Activated naive CD8-positive, alpha-beta T cell treated with anti-CD3 and anti-CD28 coated beads, Interleukin-2, amount 50 U/mL, for 24 hours (primary cell): ENCODE measurements around the gene SH2D3C.

ENCODE experiments used
- ATAC-seq: fragments of 150-1000 bp; cut with Tn5 transposase; one replicate; pipeline ENCODE4 v1.10.0; 2021
- DNase-seq: peaks from one replicate; pipeline ENCODE4 v3.0.0; 2021
- H3K27ac Mint-ChIP-seq: one replicate; pipeline ENCODE4 v1.8.0; 2021; ENCODE audit warnings: mild to moderate bottlenecking, mixed read lengths
- H3K27me3 Mint-ChIP-seq: one replicate; pipeline ENCODE4 v1.8.0; 2021; ENCODE audit warnings: mixed read lengths
- H3K36me3 Mint-ChIP-seq: one replicate; pipeline ENCODE4 v1.8.0; 2021; ENCODE audit warnings: low read depth, mixed read lengths
- H3K4me1 Mint-ChIP-seq: one replicate; pipeline ENCODE4 v1.8.0; 2021; ENCODE audit warnings: mixed read lengths
- H3K4me3 Mint-ChIP-seq: one replicate; pipeline ENCODE4 v1.8.0; 2021; ENCODE audit warnings: mild to moderate bottlenecking, moderate library complexity, mixed read lengths
- H3K9me3 Mint-ChIP-seq: one replicate; pipeline ENCODE4 v1.8.0; 2021; ENCODE audit warnings: mixed read lengths

Gene SH2D3C

DNA sequence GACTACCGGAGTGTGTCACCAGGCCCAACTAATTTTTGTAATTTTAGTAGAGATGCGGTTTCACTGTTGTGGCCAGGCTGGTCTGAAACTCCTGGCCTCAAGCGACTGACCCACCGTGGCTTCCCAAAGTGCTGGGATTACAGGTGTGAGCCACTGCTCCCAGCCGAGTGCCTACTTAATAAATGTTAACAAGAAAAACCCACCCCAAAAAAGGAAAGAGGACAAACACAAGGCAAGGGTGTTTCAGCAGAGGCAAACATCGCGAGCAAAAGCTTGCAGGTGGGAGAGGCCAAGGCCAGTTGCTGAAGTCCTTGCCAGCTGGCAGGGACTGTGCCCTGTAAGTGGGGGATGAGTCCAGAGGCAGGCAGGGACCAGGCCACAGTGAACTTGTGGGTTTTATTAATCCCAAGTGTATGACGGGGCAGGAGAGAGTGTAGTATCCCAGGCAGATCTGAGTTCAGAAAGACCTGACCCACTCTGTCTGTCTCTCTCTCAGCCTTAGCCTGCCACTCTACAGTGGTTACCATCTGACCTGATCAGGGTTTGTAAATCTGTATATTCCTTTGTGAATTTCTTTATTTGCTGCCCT is 17.9 kb upstream of the SH2D3C start:
- H3K4me1 Mint-ChIP-seq, result peaks cover 39% of the 10 kb centered on the region
- peak overlapping the region; percentile 75 for H3K27ac Mint-ChIP-seq
- no peaks in the 10 kb centered on the region for H3K9me3 Mint-ChIP-seq
- peak overlapping the region; percentile 45 for H3K4me3 Mint-ChIP-seq
- peak; percentile 58 for ATAC-seq
- H3K27me3 Mint-ChIP-seq, result no peaks in the 10 kb centered on the region
- no peak for DNase-seq
- H3K36me3 Mint-ChIP-seq, result peaks cover 12% of the 10 kb centered on the region

DNA sequence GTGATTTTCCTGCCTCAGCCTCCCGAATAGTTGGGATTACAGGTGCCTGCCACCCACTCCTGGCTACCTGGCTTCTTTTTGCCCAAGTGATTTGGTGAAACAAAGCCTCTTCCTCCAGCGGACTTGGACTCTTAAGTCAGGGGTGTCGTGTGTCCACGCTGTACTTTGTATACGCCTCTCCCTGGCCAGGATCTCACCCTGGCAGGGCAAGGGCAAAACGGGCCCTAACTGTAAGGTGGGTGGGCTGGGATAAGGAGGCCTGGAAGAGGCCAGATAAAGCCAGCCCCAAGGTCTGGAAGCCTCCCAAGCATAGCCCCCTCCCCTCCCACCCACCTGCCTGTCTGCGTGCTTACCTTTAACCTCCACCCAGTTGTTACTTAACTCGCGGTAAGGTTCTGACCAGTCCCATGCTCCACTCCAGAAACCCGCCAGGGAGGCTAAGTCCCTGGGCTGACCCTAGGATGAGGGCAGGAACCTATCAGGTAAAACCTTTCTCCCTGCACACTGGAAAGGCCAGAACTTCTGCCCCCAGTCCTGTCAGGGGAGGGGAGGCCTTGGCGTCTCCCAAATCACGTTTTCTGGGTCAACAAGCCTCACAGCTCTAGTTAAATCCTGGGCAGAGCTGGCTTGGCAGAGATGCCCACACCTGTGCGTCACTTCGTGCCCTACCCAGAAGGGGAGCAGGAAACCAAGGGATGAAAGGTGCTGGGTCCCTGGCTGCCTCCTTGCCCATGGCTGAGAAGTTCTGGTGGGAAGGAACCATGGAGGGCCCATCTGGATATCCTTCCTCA is 15.7 kb upstream of the SH2D3C start:
- no peaks in the 10 kb centered on the region for H3K9me3 Mint-ChIP-seq
- H3K27me3 Mint-ChIP-seq, result no peaks in the 10 kb centered on the region
- ATAC-seq (no peak), DNase-seq (no peak)
- peaks cover 46% of the 10 kb centered on the region for H3K4me1 Mint-ChIP-seq
- H3K4me3 Mint-ChIP-seq, result no peak overlapping the region
- peaks cover 30% of the 10 kb centered on the region for H3K36me3 Mint-ChIP-seq
- H3K27ac Mint-ChIP-seq, result no peak overlapping the region

DNA sequence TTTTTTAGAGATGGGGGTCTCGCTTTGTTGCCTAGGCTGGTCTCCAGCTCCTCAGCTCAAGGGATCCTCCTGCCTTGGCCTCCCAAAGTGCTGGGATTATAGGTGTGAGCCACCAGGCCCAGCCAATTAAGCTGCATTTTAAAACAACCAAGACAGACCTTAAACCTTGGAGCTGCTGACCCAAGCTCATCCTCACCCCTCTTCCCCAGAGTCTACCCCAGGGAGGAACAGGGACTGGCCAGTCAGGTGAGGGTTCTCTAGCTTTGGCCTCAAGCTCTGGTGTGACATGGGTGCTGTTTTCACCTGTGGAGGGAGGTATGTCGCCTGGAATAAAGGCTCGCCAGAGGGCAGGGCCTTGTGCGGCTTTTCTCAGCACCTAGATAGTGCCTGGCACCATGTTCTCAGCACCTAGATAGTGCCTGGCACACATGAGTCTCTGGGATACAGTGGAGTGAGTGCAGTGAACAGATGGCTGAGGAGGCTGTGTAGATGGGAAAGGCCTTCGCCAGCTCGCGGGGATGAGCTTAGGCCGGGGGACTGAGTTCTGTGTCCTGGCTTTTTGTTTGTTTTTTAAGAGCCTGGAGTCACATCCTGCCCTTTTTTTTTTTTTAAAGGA is 14.7 kb upstream of the SH2D3C start:
- no peaks in the 10 kb centered on the region for H3K27me3 Mint-ChIP-seq
- peaks cover 38% of the 10 kb centered on the region for H3K36me3 Mint-ChIP-seq
- no peak for ATAC-seq
- H3K9me3 Mint-ChIP-seq, result no peaks in the 10 kb centered on the region
- H3K27ac Mint-ChIP-seq, result peak overlapping the region; percentile 41
- no peak overlapping the region for H3K4me3 Mint-ChIP-seq
- peaks cover 52% of the 10 kb centered on the region for H3K4me1 Mint-ChIP-seq
- no peak for DNase-seq

DNA sequence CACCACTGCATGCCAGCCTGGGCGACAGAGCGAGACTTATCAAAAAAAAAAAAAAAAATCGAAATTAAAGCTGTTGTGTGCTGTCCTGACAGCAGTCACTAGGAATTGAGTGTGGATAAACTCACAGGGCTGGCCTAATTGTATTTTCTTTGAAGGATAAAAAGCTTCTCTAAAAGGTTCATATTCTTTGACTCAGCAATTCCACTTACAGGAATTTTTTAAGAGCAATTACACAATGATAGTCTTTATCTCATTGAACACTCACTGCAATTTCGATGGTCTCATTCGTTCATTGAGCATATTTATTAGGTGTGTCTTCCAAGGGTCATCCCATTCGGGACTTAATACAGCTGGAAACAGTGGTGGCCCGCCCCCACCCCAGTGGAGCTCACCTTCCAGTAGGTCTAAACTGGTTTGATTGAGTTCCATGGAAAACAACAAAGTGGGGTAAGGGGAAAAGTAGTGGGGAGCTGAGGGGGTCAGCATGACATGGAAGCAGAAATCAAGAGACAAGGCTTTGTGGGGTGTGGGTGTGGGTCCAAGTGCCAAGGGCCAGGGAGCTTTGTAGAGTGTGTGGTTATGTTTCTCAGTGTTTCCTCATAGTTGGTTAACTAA is 14.1 kb upstream of the SH2D3C start:
- DNase-seq, result no peak
- no peak overlapping the region for H3K27ac Mint-ChIP-seq
- H3K4me1 Mint-ChIP-seq, result peaks cover 53% of the 10 kb centered on the region
- no peak overlapping the region for H3K4me3 Mint-ChIP-seq
- H3K27me3 Mint-ChIP-seq, result no peaks in the 10 kb centered on the region
- peaks cover 42% of the 10 kb centered on the region for H3K36me3 Mint-ChIP-seq
- ATAC-seq, result no peak
- H3K9me3 Mint-ChIP-seq, result no peaks in the 10 kb centered on the region

DNA sequence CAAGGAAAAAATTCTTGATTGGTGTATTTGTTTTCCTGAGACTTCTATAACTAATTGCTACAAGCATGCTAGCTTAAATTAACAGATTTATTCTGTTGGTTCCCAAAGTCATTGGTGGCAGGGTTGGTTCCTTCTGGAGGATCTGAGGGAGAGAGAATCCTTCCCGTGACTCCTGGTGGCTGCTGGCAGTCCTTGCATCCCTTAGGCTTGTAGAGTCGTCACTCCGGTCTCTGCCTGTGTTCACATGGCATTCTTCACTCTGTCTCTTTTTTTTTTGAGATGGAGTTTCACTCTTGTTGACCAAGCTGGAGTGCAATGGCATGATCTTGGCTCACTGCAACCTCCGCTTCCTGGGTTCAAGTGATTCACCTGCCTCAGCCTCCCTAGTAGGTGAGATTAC is 12.6 kb upstream of the SH2D3C start:
- Mint-ChIP-seq H3K4me1 (peaks cover 50% of the 10 kb centered on the region), H3K27ac (no peak overlapping the region), H3K4me3 (no peak overlapping the region), H3K36me3 (peaks cover 54% of the 10 kb centered on the region), H3K27me3 (no peaks in the 10 kb centered on the region), H3K9me3 (no peaks in the 10 kb centered on the region)
- ATAC-seq (no peak), DNase-seq (no peak)

DNA sequence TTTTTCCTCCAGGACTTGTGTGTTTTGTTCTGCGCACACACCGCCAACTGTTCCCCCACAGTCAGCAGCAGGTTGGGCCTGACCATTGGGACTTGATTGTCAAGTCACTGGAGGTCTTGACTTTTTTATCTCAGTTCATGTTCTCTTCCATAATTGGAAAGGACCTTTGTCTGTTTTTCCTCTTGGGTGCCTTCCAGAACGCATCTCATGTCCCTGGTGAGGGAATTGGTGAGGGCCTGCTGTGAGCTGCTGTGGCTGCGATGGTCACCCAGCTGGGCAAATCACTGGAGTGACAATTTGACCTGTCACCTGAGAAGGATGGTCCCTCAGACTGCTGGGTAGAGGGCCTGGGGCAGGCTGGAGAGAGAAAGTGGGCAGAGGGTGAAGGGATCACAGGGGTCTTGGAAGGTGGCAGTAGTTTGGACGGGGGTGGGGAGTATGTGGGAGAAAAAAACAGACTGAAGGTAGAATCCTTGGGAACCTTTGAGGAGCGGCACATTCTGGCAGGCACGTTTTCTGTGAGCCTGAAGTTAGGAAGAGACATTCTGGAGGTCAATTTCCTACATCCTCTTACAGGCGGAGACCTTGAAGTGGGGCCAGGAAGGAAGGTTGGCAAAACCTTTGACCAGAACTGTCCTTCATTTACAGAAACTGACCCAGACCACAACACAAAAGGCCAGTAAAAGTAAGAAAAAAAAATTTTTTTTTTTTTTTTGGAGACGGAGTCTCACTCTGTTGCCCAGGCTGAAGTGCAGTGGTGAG is 11.8 kb upstream of the SH2D3C start:
- peaks cover 45% of the 10 kb centered on the region for H3K4me1 Mint-ChIP-seq
- no peak for DNase-seq
- no peak overlapping the region for H3K4me3 Mint-ChIP-seq
- H3K9me3 Mint-ChIP-seq, result no peaks in the 10 kb centered on the region
- ATAC-seq, result no peak
- peaks cover 54% of the 10 kb centered on the region for H3K36me3 Mint-ChIP-seq
- H3K27ac Mint-ChIP-seq, result peak overlapping the region; percentile 61
- H3K27me3 Mint-ChIP-seq, result no peaks in the 10 kb centered on the region

DNA sequence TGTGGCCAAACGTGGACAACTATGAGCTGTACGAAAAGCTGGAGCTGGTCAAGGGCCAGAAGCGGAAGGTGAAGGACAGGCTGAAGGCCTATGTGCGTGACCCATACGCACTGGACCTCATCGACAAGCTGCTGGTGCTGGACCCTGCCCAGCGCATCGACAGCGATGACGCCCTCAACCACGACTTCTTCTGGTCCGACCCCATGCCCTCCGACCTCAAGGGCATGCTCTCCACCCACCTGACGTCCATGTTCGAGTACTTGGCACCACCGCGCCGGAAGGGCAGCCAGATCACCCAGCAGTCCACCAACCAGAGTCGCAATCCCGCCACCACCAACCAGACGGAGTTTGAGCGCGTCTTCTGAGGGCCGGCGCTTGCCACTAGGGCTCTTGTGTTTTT is 10.7 kb upstream of the SH2D3C start:
- peaks cover 52% of the 10 kb centered on the region for H3K4me1 Mint-ChIP-seq
- no peaks in the 10 kb centered on the region for H3K9me3 Mint-ChIP-seq
- no peaks in the 10 kb centered on the region for H3K27me3 Mint-ChIP-seq
- no peak for DNase-seq
- no peak for ATAC-seq
- H3K4me3 Mint-ChIP-seq, result no peak overlapping the region
- H3K27ac Mint-ChIP-seq, result peak overlapping the region; percentile 85
- peaks cover 54% of the 10 kb centered on the region for H3K36me3 Mint-ChIP-seq

DNA sequence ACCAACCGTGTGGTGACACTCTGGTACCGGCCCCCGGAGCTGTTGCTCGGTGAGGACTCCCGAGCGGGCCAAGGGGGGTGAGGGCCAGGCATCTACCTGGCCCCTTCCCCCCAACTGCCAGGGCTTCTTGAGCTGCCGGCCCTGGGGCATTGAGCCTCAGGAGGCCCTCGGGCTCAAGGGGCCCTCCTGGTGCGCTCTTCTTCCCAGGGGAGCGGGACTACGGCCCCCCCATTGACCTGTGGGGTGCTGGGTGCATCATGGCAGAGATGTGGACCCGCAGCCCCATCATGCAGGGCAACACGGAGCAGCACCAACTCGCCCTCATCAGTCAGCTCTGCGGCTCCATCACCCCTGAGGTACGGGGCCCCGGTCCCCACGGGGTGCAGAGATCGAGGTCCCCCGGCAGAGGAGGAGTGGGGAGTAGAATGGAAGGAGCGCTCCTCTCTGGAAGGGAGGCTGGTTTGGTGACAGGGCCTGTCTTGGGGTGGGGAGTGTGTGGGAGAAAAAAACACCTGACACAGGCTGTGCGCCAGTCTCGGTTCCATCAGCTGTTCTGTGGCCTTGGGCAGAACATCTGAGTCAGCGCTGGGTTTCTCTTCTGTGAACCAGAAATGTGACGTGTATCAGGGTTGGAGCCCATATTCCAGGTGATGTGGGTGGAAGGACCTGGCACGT is 10.0 kb upstream of the SH2D3C start:
- ATAC-seq, result peak; percentile 59
- Mint-ChIP-seq H3K27ac (peak overlapping the region; percentile 85), H3K9me3 (no peaks in the 10 kb centered on the region), H3K4me3 (peak overlapping the region; percentile 56), H3K4me1 (peaks cover 59% of the 10 kb centered on the region), H3K36me3 (peaks cover 52% of the 10 kb centered on the region), H3K27me3 (no peaks in the 10 kb centered on the region)
- DNase-seq, result peak; percentile 77

DNA sequence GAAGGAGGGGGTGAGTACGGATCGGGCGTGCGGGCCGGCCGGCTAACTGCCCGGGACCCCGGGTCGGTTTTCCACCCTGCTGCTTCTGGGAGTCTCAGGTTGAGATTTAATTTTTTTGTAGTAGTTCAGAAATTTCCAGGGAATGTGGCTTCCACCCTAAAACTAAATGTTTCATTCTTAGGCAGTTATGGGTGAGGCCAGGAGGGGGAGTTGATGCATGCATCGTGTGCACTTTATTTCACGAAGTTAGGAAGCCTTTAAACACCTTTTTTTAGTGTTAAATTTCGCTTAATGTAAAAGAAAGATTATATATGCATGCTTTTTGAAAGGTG is 8.3 kb upstream of the SH2D3C start:
- DNase-seq (no peak), ATAC-seq (no peak)
- no peaks in the 10 kb centered on the region for H3K27me3 Mint-ChIP-seq
- peak overlapping the region; percentile 94 for H3K4me3 Mint-ChIP-seq
- peaks cover 45% of the 10 kb centered on the region for H3K36me3 Mint-ChIP-seq
- peaks cover 70% of the 10 kb centered on the region for H3K4me1 Mint-ChIP-seq
- H3K9me3 Mint-ChIP-seq, result no peaks in the 10 kb centered on the region
- H3K27ac Mint-ChIP-seq, result peak overlapping the region; percentile 95

DNA sequence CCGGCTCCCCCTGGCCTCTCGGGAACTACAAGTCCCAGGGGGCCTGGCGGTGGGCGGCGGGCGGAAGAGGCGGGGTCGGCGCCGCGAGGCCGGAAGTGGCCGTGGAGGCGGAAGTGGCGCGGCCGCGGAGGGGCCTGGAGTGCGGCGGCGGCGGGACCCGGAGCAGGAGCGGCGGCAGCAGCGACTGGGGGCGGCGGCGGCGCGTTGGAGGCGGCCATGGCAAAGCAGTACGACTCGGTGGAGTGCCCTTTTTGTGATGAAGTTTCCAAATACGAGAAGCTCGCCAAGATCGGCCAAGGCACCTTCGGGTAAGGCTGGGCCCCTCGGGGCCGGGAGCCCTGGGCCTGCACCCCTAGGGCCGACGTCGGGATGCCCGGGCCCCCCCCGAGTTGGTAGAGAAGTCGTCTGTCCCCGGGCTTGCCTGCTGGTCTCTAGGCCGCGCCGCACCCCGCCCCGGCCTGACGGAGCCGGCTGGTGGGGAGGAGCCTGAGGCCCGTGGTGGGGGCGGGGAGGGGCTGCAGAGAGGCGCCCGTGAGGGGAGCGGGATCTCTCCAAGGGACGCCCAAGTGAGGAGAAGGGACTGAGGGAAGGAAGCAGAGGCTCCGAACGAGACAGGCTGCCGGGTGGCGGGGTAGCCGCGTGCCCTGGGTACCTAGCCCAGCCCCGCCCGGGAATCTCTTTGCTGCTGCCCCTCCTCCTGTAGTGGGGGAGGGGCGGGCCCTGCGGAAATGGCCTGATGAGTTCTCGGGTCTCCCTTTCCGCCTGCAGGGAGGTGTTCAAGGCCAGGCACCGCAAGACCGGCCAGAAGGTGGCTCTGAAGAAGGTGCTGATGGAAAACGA is 7.7 kb upstream of the SH2D3C start, which contains the start of gene CDK9:
CDK9 (plus strand) TSS at position 102 of the 840 bp plus-strand sequence; CDS start at position 217, 115 bp downstream.
- H3K4me1 Mint-ChIP-seq, result peaks cover 76% of the 10 kb centered on the region
- peak within 1 kb of the TSS; percentile 94 for H3K4me3 Mint-ChIP-seq
- H3K36me3 Mint-ChIP-seq, result peaks cover 40% of the 10 kb centered on the region
- ATAC-seq (peak; percentile 62), DNase-seq (peak; percentile 95)
- no peaks in the 10 kb centered on the region for H3K27me3 Mint-ChIP-seq
- peak within 1 kb of the TSS; percentile 95 for H3K27ac Mint-ChIP-seq
- no peaks in the 10 kb centered on the region for H3K9me3 Mint-ChIP-seq

DNA sequence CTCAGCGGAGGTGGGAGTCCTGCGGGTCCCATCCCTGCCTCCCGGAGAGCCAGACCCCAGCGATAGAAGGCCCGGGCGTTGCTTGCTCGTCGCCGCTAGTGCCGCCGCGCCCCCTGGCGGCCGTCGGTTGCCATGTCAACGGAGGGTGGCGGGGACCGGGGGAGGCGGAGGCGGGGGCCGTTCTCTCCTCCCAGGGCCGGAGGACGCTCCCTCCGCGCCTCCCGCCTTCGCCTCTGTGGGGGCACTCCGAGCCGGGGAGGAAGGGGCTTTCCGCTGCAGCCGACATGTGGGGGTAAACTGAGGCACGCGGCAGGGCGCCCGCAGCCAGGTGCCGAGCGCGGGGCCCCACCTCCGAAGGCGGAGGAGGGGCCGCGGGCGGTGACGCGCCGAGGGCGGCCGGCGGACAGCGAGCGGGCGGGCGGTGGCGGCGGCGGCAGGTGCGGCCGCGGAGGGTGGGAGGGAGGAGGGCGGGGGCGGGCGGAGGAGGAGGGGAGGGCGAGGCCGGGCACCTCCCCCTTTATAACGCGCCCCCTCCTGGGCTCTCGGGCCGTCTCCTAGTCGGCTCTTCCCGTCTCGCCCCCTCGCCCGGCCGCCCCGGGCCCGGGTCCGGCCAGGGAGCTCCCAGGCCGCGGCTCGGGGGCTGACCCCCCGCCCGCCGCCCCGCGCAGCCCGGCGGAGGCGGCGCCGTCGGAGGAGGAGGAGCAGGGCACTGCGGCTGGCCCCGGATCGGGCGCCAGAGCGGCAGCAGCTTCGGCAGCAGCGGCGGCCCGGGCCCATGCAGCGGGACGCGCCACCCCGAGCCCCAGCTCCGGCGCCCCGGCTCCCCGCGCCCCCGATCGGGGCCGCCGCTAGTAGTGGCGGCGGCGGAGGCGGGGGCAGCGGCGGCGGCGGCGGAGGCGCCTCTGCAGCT is 6.8 kb upstream of the SH2D3C start:
- peak overlapping the region; percentile 95 for H3K27ac Mint-ChIP-seq
- H3K4me3 Mint-ChIP-seq, result peak overlapping the region; percentile 94
- H3K4me1 Mint-ChIP-seq, result peaks cover 76% of the 10 kb centered on the region
- no peaks in the 10 kb centered on the region for H3K9me3 Mint-ChIP-seq
- ATAC-seq (peak; percentile 15), DNase-seq (peak; percentile 91)
- H3K36me3 Mint-ChIP-seq, result peaks cover 33% of the 10 kb centered on the region
- no peaks in the 10 kb centered on the region for H3K27me3 Mint-ChIP-seq

DNA sequence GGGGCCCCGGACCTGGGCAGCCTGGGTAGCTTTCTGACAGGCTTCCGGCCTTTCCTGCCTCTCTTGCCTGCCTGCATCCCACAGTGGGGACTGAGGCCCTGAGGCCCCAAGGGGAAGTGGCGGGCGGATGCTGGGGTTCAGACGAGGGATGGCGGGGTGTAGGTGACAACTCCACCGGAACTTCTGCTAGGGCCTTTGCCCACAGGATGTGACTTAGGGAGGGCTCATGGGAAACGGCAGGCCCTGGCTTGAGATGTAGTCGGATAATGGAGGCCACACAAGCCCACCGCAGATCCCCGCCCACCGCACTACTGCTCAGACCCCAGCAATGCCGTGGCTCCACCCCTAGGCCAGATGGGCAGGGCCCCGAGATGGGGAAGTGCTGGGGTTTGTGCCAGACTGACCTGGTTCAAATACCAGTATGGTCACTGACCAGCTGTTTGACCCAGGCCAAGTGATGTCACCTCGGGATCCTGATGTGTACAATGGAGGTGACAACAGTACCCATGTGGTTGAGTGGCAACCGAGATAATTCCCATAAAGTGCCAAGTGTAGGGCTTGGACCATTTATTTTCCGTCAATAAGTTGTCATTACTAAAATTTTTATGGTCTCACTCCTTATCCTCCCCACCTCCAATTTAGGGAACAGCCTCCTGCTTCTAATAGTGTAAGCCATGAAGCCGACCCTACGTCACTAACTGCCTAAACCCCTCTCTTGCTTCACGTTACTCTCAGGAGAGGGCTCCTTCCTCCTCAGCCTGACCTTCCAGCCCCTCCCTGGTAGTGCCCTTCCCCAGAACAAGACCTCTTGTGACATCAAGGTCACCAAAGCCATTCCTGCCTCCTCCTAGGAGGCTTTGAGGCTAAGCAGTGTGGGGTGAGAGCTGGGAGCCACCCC is 4.9 kb upstream of the SH2D3C start:
- peak; percentile 29 for ATAC-seq
- DNase-seq, result peak; percentile 83
- H3K4me3 Mint-ChIP-seq, result peak overlapping the region; percentile 74
- H3K4me1 Mint-ChIP-seq, result peaks cover 73% of the 10 kb centered on the region
- peak overlapping the region; percentile 95 for H3K27ac Mint-ChIP-seq
- H3K36me3 Mint-ChIP-seq, result peaks cover 16% of the 10 kb centered on the region
- H3K27me3 Mint-ChIP-seq, result no peaks in the 10 kb centered on the region
- H3K9me3 Mint-ChIP-seq, result no peaks in the 10 kb centered on the region
